Central memory CD8-positive, alpha-beta T cell (primary cell): Measurements from ENCODE around the gene MTERF4.

Experiments
- ATAC-seq: fragments of 150-1000 bp; cut with Tn5 transposase; replicated peaks from 2 replicates; pipeline ENCODE4 v1.10.0; 2022; ENCODE audit warnings: mild to moderate bottlenecking, moderate FRiP score, moderate number of reproducible peaks; ENCODE audit not compliant: poor library complexity, severe bottlenecking; ENCODE audit errors: extremely low read depth
- DNase-seq, 2 donors: peaks; one replicate each; pipeline ENCODE4 v3.0.0; 2021; ENCODE audit warnings: low spot score in 2 of 2
- H3K27ac Mint-ChIP-seq: one replicate; pipeline ENCODE4 v1.8.0; 2022; ENCODE audit warnings: low read depth, mild to moderate bottlenecking, moderate library complexity, mixed read lengths
- H3K27me3 Mint-ChIP-seq: one replicate; pipeline ENCODE4 v1.8.0; 2022; ENCODE audit warnings: mixed read lengths
- H3K36me3 Mint-ChIP-seq: one replicate; pipeline ENCODE4 v1.8.0; 2022; ENCODE audit warnings: mild to moderate bottlenecking, moderate library complexity, mixed read lengths; ENCODE audit not compliant: insufficient read depth
- H3K4me1 Mint-ChIP-seq: one replicate; pipeline ENCODE4 v1.8.0; 2022; ENCODE audit warnings: mixed read lengths
- H3K4me3 Mint-ChIP-seq: one replicate; pipeline ENCODE4 v1.8.0; 2022; ENCODE audit warnings: mild to moderate bottlenecking, moderate library complexity, mixed read lengths
- H3K9me3 Mint-ChIP-seq: one replicate; pipeline ENCODE4 v1.8.0; 2022; ENCODE audit warnings: mixed read lengths

MTERF4 gene

DNA sequence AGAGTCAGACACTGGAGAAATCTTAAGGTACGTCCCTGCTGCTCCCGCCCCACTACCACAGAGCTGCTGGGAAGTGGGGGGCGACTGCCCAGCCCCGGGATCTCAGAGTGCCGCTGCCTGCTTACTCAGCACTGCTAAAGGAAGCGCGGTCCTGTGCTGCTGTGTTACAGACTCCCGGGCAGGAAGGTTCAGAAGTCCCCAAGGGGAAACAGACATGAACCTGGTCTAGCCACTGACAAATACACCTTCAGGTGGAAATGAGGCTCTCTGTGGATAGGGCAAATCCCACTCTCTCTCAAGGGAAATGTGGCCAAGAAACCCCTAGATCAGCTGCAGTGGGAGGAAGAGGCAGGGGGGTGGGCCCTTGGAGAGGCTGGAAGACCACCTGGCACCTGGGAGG, 13.7 kb downstream of the MTERF4 start:
- no peak for ATAC-seq
- Mint-ChIP-seq H3K9me3 (no peaks in the 10 kb centered on the region), H3K4me3 (no peak overlapping the region), H3K27ac (peak overlapping the region; percentile 74), H3K27me3 (no peaks in the 10 kb centered on the region), H3K36me3 (peaks cover 40% of the 10 kb centered on the region), H3K4me1 (peaks cover 5% of the 10 kb centered on the region)
- DNase-seq: no peak

DNA sequence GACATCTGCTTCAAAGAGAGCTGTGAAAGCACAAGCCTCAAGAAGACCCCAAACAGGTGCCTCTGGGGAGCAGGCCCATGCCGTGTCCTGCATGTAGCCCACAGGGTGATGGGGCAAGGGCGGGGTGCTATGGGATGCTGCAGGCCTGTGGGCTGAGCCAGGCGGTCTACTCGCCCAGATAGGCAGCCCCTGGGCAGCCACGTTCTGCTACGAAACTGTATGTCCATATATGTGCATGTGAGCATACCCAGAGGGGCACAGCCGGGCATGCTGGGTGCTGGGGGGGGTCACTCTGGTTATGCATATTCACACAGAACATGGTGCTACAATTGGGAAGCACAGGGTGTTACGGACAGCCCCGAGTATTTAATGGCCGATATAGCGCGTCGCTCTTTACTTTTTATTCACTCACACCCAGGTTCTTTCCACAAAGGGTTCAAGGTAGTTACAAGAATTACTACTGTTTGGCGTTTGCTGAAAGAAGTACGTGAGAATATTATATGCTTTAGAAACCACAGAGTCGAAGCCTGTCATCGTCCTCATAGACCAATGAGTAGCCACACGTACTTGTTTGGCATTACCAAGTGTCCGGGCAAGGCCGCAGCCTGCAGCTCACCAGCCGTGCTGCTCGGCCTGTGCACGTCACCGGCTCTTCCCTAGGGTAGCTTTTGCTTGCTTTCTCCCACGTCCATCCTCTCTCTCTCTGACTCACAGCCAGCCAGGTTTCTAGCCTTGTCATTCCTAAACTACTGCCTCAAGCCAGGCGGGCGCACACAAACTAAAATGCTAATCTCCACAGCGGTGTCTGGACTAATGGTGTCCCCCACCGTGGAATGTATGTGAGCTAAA, 14.4 kb downstream of the MTERF4 start:
- DNase-seq: no peak
- Mint-ChIP-seq H3K4me1 (peaks cover 9% of the 10 kb centered on the region), H3K36me3 (peaks cover 36% of the 10 kb centered on the region), H3K4me3 (no peak overlapping the region), H3K9me3 (no peaks in the 10 kb centered on the region), H3K27ac (peak overlapping the region; percentile 74), H3K27me3 (no peaks in the 10 kb centered on the region)
- no peak for ATAC-seq

DNA sequence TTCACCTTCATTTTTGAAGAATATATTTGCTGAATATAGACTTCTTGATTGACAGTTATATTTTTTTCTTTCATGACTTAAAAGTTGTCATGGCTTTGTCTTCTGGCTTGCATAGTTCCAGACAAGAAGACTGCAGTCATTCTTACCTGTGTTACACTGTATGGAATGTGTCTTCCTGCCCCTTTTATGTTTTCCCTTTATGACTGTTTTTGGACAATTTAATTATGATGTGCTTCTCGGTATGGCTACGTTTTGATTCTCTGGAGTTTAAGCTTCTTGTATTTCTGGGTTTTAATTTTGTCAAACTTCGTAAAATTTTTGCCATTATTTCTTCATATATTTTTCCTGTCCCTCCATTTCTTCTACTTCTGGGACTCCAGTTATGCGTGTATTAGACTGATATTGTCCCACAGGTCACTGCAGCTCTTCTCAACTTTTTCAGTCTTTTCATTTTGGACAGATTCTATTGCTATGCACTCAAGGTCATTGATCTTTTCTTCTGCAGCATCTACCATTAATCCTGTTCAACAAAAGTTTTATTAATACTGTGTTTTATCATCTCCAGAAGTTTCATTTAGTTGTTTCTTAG, 17.1 kb downstream of the MTERF4 start:
- Mint-ChIP-seq H3K4me1 (peaks cover 12% of the 10 kb centered on the region), H3K27me3 (no peaks in the 10 kb centered on the region), H3K4me3 (no peak overlapping the region), H3K9me3 (no peaks in the 10 kb centered on the region), H3K36me3 (peaks cover 28% of the 10 kb centered on the region), H3K27ac (peak overlapping the region; percentile 11)
- DNase-seq (no peak), ATAC-seq (no peak)

DNA sequence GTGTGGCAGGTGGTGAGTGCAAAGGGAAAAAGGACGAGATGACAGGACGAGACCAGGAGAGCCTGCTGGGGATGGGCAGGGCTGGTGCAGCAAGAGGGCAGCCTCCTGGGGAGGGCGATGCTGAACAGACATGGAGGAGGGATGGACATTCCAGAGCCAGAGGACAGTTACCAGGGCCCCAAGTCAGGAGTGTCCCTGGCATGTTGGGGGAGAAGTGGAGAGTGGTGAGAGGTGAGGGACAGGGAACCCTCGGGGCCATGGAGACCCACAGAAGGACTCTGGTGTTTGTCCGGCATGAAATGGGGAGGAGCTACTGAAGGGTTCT, 19.0 kb downstream of the MTERF4 start:
- Mint-ChIP-seq H3K4me3 (no peak overlapping the region), H3K4me1 (peaks cover 12% of the 10 kb centered on the region), H3K27ac (peak overlapping the region; percentile 8), H3K27me3 (no peaks in the 10 kb centered on the region), H3K9me3 (no peaks in the 10 kb centered on the region), H3K36me3 (peaks cover 14% of the 10 kb centered on the region)
- ATAC-seq: no peak
- no peak for DNase-seq

DNA sequence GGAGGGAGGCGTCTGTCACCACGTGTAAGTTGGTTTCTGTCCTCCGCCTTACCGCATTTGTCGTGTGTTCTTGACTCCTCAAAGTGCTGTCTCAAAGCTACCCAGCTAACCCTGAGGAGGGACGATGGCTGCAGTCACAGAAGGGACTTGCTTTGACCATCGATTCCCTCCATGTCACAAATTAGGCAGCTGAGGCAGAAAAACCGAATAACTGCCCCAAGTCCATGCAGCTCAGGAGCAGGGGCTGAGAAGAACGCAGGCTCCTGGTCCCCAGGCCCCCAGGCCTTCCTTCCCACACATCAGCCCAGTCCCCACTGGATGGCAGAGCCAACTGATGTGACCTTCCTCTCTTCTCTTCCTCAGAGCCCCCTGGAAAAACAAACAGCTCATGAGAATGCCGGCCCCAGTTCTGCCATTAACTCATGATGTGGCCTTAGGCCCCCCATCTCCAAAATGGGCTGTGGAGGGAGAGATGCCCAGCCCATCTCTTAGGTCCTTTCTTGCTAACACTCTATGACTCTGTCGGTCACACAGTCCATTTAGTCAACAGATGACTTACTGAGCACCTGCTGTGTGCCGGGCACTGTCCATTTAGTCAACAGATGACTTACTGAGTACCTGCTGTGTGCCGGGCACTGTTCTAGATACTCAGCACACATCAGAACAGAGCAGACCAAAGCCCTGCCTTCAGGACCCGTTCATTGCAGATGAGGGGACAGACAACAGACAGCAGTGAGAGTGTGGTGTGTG, 19.6 kb downstream of the MTERF4 start:
- peak overlapping the region; percentile 8 for H3K27ac Mint-ChIP-seq
- no peaks in the 10 kb centered on the region for H3K9me3 Mint-ChIP-seq
- ATAC-seq (no peak), DNase-seq (no peak)
- no peak overlapping the region for H3K4me3 Mint-ChIP-seq
- H3K4me1 Mint-ChIP-seq: peaks cover 12% of the 10 kb centered on the region
- H3K27me3 Mint-ChIP-seq: no peaks in the 10 kb centered on the region
- peaks cover 9% of the 10 kb centered on the region for H3K36me3 Mint-ChIP-seq

GRCh38 chr2:241081643-241082340, 20.3 kb downstream of the MTERF4 start:
- DNase-seq: no peak
- no peaks in the 10 kb centered on the region for H3K27me3 Mint-ChIP-seq
- H3K9me3 Mint-ChIP-seq: no peaks in the 10 kb centered on the region
- no peak overlapping the region for H3K4me3 Mint-ChIP-seq
- H3K27ac Mint-ChIP-seq: peak overlapping the region; percentile 74
- peaks cover 5% of the 10 kb centered on the region for H3K36me3 Mint-ChIP-seq
- no peak for ATAC-seq
- H3K4me1 Mint-ChIP-seq: peaks cover 12% of the 10 kb centered on the region

DNA sequence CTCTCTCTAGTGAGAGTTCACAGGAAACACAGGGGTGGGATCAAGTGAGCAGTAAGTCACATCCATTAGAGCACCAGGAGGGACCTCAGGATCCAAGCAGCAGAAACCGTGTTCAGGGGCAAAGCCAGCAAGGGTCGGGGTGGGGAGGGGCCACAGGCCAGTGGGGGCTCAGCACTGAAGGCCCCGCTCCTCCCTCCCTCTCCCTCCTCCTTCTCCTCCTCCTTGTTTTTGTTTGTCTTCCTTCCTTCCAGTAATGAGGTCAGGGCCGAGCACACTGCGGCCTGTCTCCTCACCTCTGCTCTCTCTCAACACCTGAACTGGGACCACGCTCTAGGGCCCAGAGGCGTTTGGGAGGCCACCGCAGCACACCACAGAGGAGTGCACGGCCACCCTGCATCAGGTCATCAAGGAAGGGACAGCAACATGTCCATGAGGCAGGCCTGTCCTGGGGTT, 20.9 kb downstream of the MTERF4 start:
- no peak overlapping the region for H3K4me3 Mint-ChIP-seq

DNA sequence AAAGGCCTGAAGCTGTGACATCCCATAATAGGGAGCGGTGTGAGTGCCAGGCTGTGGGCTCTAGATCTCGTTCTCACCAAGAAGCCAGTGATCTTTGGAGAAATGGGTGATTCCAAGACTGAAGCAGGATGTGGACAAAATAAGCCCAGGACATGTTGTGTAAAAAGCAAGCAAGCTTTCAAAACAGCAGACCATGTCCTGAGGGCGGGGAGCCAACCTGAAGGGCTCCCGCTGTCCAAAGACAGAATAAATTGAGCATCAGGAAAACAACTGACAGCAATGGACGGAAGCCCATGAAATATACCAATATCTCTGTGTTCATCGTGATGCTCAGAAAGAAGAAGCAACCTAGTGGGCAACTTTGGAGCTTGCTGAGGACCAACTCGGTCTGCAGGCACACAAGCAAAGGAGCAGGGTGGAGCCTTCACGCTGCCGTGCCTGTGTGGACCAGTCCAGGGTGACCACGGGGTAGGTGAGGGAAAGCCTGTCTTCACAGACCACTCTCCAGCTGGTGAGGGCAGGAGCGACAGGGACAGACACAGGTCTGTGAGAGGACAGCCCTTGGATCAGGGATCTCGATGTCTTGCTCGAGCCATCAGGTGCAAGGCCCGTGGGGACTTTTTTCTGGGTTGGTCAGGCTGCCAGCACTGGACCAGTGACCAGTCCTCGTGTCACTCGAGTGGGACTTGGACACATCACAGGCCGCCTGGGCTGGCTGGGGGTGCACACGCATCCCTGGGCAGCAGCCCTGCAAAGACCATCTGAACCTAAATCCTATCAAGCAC, 21.5 kb downstream of the MTERF4 start:
- H3K27ac Mint-ChIP-seq: no peak overlapping the region
- peaks cover 4% of the 10 kb centered on the region for H3K36me3 Mint-ChIP-seq
- H3K4me3 Mint-ChIP-seq: no peak overlapping the region
- ATAC-seq (no peak), DNase-seq (no peak)
- H3K4me1 Mint-ChIP-seq: peaks cover 12% of the 10 kb centered on the region
- no peaks in the 10 kb centered on the region for H3K27me3 Mint-ChIP-seq
- no peaks in the 10 kb centered on the region for H3K9me3 Mint-ChIP-seq

More for the DNA sequence above, 20.9 kb downstream of the MTERF4 start:
- Mint-ChIP-seq H3K4me1 (peaks cover 12% of the 10 kb centered on the region), H3K27me3 (no peaks in the 10 kb centered on the region), H3K27ac (peak overlapping the region; percentile 74), H3K36me3 (peaks cover 4% of the 10 kb centered on the region), H3K9me3 (no peaks in the 10 kb centered on the region)
- no peak for ATAC-seq
- no peak for DNase-seq

- Mint-ChIP-seq H3K4me3 (no peak overlapping the region), H3K36me3 (peaks cover 11% of the 10 kb centered on the region), H3K9me3 (no peaks in the 10 kb centered on the region), H3K4me1 (peaks cover 7% of the 10 kb centered on the region), H3K27me3 (no peaks in the 10 kb centered on the region), H3K27ac (no peak overlapping the region)
- DNase-seq (no peak), ATAC-seq (no peak)
Observed at GRCh38 chr2:241074901-241075540, 27.1 kb downstream of the MTERF4 start.

DNA sequence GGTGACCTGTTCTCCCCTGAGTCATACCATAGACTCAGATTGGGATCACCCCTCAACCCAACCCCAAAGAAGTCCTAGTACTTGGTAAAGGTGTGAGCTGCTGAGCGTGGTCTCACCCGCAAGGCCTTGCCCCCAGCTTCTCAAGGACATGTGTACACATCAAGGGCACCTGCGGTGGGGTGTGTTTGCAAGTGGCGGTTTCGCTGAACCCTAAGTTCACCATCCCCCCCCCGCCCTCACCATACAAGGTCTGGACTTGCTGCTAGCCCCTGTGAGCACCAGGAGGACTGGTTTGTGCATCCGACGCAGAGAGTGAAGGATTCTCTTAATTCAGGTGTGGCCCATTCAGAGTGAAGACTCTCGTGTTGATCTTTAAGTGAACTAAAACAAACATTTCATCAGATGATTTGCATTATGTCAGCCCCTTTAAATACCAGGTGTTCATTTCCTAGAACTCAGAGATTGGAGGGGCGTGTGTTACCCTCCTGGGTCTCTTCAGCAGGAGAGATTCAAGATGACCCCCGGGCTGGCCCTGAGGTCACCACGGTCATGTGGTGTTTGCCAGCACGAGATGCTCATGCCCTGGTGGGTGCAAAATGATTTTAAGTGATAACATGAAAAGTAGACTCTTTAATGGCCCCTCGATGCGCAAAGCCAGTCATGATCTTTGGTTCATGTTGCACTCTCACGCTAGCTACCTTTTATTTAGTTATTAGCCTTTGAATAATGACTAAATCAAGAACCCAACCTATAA, 27.8 kb downstream of the MTERF4 start:
- H3K27ac Mint-ChIP-seq: no peak overlapping the region
- H3K4me3 Mint-ChIP-seq: no peak overlapping the region
- peaks cover 11% of the 10 kb centered on the region for H3K36me3 Mint-ChIP-seq

More for the DNA sequence above, 27.8 kb downstream of the MTERF4 start:
- ATAC-seq: no peak
- H3K27me3 Mint-ChIP-seq: no peaks in the 10 kb centered on the region
- peaks cover 7% of the 10 kb centered on the region for H3K4me1 Mint-ChIP-seq
- DNase-seq: no peak
- no peaks in the 10 kb centered on the region for H3K9me3 Mint-ChIP-seq
